ENCODE results near the gene FAM174C.
"Not testable (repeated sequence)": the region's sequence is repeated elsewhere in the genome, so short reads cannot be mapped to it uniquely, and the experiment has no call there.

The FAM174C gene

DNA sequence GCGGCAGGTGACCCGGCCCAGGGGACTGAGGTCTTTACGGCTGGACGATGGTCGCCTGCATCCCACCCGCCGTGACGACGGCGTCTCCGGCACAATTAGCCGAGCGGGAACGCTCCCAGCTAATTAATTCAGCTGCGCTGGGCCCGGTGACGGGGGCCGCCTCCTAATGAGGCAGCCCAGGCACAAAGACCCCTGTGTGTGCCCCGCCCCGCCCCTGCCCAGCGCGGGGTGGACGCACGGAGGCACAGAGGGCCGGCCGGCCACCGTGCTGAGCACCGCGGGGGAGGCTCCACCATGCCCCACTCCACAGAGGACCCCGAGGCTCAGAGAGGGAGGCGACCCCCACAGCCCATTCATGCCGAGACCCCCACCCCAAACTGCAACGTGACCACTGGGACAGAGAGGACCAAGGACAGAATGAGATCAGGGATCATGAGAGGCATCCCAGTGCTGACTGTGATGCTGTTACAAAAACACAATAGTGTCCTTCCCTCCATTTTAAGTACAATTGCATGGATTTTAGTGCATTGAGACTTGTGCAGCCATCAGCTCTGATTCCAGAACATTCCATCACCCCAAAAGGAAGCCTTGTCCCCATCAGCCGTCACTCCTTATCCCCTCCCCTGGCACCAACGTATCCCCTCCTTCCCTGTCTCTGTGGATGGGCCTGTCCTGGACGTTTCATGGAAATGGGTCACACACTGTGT, 27.4 kb downstream of the FAM174C start:
- no peak for DNase-seq (ENCODE audit: low read depth)
- TF ChIP-seq, protein P1, sequence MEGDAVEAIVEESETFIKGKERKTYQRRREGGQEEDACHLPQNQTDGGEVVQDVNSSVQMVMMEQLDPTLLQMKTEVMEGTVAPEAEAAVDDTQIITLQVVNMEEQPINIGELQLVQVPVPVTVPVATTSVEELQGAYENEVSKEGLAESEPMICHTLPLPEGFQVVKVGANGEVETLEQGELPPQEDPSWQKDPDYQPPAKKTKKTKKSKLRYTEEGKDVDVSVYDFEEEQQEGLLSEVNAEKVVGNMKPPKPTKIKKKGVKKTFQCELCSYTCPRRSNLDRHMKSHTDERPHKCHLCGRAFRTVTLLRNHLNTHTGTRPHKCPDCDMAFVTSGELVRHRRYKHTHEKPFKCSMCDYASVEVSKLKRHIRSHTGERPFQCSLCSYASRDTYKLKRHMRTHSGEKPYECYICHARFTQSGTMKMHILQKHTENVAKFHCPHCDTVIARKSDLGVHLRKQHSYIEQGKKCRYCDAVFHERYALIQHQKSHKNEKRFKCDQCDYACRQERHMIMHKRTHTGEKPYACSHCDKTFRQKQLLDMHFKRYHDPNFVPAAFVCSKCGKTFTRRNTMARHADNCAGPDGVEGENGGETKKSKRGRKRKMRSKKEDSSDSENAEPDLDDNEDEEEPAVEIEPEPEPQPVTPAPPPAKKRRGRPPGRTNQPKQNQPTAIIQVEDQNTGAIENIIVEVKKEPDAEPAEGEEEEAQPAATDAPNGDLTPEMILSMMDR (conservative IDR thresholded peaks at IDR 0.05; ENCODE audit: low read length): no peak
- H3K4me3 ChIP-seq (ENCODE audit: low read length): no peak overlapping the region

DNA sequence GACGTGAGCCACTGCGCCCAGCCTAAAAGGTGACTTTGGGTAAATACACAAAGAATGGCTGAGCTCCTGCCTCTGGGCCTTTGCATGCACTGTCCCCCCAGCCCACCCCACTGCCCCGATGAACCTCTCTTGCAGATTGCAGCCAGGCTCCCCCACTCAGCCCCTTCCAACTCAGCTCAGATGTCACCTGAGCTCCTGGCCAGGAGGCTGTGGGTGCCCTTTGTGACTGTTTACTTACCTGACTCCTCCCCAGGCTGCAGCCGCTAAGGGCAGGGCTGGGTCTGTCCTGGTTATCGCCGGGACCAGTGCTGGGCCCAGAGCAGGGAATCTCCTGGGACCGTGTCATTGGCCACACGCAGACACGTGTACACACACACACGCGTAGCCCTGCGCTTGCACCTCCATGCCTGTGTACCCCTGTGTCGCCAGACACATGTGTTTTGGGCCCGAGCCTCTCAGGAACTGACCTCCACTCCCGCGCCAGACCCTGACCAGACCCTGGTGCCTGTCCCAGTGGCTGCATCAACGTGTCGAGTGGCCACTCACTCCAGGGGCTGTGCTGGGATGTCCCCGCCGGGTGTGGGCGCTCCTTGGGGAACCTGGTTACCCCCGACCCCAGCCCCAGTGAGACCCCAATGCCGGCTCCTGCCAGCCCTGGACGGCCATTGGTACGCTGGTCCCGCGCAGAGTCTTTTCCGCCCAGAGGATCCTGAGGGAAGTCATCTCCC, 29.0 kb downstream of the FAM174C start:
- no peak overlapping the region for H3K4me3 ChIP-seq (ENCODE audit: low read length)
- TF ChIP-seq, protein P1 (conservative IDR thresholded peaks at IDR 0.05; ENCODE audit: low read length): no peak
- DNase-seq (ENCODE audit: low read depth): no peak

DNA sequence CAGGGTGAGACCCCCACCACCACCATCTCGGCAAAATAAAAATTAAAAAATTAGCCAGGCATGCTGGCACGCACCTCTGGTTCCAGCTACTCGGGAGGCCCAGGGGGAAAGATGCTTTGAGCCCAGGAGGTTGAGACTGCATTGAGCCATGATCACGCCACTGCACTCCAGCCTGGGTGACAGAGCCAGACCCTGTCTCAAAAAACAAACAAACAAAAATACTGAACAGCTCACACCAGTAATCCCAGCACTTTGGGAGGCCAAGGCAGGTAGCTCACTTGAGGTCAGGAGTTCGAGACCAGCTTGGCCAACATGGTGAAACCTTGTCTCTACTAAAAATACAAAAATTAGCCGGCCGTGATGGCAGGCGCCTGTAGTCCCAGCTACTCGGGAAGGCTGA, 30.0 kb downstream of the FAM174C start:
- not testable (repeated sequence) for H3K4me3 ChIP-seq (ENCODE audit: low read length); DNase-seq (ENCODE audit: low read depth)

DNA sequence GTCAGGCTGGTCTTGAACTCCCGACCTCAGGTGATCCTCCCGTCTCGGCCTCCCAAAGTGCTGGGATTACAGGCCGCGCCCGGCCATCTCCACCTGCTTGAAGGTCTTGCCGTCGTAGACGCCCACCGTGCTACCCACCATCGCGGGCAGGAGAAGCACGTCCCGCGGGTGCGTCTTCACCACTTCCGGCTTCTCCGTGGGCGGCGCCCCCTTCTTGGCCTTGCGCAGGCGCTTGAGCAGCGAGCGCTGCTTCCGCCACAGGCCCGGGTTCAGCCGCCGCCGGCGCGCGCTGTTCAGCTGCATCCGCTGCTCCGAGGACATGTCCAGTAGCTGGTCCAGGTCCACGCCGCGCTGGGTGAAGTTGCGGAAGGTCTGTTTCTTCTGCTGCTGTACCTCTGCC, 32.0 kb downstream of the FAM174C start:
- DNase-seq (ENCODE audit: low read depth): no peak
- no peak overlapping the region for H3K4me3 ChIP-seq (ENCODE audit: low read length)
- TF ChIP-seq, protein P1 (conservative IDR thresholded peaks at IDR 0.05; ENCODE audit: low read length): no peak

DNA sequence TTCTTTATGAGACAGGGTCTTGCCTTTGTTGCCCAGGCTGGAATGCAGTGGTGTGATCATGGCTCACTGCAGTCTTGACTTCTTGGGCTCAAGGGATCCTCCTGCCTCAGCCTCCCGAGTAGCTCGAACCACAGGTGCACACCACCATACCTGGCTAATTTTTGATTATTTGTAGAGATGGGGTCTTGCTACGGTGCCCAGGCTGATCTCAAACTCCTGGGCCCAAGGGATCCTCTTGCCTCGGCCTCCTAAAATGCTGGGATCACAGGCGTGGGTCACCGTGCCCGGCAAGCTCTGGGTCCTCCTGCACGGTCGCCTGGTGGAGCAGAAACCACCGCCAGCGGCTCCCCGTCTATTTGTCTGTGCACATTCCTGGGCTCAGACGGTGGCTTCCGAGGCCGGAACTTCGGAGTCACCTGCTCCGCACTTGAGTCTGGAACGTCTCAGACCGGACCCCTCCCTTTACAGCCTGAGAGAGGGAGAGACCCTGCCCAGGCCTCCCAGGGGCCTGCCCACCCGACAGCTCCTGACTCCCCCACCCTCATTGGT, 32.5 kb downstream of the FAM174C start:
- DNase-seq (ENCODE audit: low read depth): no peak
- H3K4me3 ChIP-seq (ENCODE audit: low read length): no peak overlapping the region
- TF ChIP-seq, protein P1 (conservative IDR thresholded peaks at IDR 0.05; ENCODE audit: low read length): no peak

DNA sequence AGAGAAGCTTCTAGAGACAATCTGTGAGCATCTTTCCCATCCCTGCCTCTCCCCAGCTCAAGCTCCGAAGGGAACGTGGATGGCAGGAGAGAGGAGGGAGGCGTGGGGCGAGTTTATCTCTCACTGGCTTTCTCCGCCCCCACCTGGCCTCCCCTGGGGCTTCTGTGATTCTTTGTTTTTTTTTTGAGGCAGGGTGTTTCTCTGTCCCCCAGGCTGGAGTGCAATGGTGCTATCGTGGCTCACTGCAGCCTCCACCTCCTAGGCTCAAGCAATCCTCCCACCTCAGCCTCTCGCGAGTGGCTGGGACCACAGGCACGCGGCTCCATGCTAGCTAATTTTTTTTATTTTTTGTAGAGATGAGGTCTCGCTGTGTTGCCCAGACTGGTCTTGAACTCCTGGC, 33.4 kb downstream of the FAM174C start:
- no peak for DNase-seq (ENCODE audit: low read depth)
- TF ChIP-seq, protein P1 (conservative IDR thresholded peaks at IDR 0.05; ENCODE audit: low read length): no peak
- H3K4me3 ChIP-seq (ENCODE audit: low read length): no peak overlapping the region

DNA sequence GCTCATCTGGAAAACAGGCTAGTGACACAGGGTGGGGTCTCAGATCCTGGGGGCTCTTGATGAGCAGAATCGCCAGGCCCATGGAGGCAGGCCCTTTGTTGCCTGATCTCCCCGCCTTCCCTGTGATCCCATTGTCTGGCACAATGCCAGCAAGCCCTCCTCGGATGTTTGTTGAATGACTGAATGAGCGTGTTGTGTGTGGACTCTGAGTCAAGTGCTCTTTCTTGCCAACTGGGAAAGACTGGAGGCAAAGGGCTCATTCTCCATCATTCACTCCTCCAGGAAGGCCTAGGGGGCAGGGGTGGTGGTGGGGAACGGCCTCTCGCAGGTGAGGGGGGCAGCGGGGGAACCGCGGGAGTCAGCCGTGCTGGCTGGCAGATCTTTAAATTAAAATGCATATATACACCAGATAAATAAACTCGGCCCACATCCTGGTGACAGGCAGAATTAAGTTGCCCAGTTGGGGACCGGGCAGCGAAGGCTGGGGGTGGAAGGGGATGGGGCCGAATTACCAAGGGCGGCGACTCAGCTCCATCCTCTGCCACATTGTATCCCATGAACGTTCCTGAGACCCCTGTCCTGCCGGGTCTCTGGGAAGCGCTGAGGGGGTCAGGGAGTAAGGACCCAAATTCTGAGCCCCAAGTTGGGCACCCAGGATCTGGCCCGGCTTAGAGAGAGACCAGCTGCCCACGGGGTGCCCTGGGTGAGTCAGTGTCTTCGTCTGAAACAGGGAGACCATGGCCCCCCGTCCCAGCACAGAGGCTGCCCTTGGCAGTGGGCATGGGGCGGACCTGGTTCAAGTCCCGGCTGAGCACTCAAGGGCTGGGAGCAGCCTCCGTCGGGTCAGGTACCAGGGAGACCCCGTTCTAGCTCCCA, 34.9 kb downstream of the FAM174C start:
- TF ChIP-seq, protein P1 (conservative IDR thresholded peaks at IDR 0.05; ENCODE audit: low read length): no peak
- no peak for DNase-seq (ENCODE audit: low read depth)
- H3K4me3 ChIP-seq (ENCODE audit: low read length): no peak overlapping the region

Data from AG10803 (cell line).